Hepatic stellate cell (primary cell): ENCODE results near the gene SLC33A1.
"Not testable (repeated sequence)": the region's sequence is repeated elsewhere in the genome, so short reads cannot be mapped to it uniquely, and the experiment has no call there.

Source experiments
- DNase-seq: peaks from one replicate; pipeline ENCODE4 v3.0.0; 2011; ENCODE audit warnings: low spot score

SLC33A1 gene

GRCh38 chr3:155861476-155862183, 7.4 kb upstream of the SLC33A1 start:
- DNase-seq = no peak

GRCh38 chr3:155860424-155860823, 6.2 kb upstream of the SLC33A1 start:
- not testable (repeated sequence) for DNase-seq

- DNase-seq = peak; percentile 33
Observed at GRCh38 chr3:155859859-155860258, 5.6 kb upstream of the SLC33A1 start.

- no peak for DNase-seq
Observed at GRCh38 chr3:155853214-155854140, 750 bp downstream of the SLC33A1 start.

GRCh38 chr3:155852341-155852740, 1.9 kb downstream of the SLC33A1 start:
- no peak for DNase-seq

- DNase-seq = not testable (repeated sequence)
Observed at GRCh38 chr3:155849404-155849803, 4.8 kb downstream of the SLC33A1 start.

GRCh38 chr3:155847993-155848392, 6.2 kb downstream of the SLC33A1 start:
- no peak for DNase-seq

- no peak for DNase-seq
Observed at GRCh38 chr3:155846119-155846518, 8.1 kb downstream of the SLC33A1 start.

- no peak for DNase-seq
Observed at GRCh38 chr3:155843569-155843968, 10.7 kb downstream of the SLC33A1 start.

GRCh38 chr3:155835341-155836071, 18.7 kb downstream of the SLC33A1 start:
- DNase-seq = no peak

GRCh38 chr3:155828490-155829098, 25.6 kb downstream of the SLC33A1 start:
- not testable (repeated sequence) for DNase-seq

- DNase-seq = no peak
Observed at GRCh38 chr3:155815030-155815545, 39.1 kb downstream of the SLC33A1 start.

- DNase-seq = not testable (repeated sequence)
Observed at GRCh38 chr3:155813224-155813623, 41.0 kb downstream of the SLC33A1 start.

GRCh38 chr3:155809181-155809580, 45.0 kb downstream of the SLC33A1 start:
- no peak for DNase-seq

- no peak for DNase-seq
Observed at GRCh38 chr3:155807823-155808222, 46.4 kb downstream of the SLC33A1 start.

- DNase-seq = peak; percentile 71
Observed at GRCh38 chr3:155805802-155806618, 48.2 kb downstream of the SLC33A1 start, which contains the start of gene C3orf33. C3orf33 (minus strand) TSS chr3:155806278; CDS start chr3:155806252, 26 bp downstream.

GRCh38 chr3:155805204-155805801, 48.9 kb downstream of the SLC33A1 start:
- no peak for DNase-seq

- DNase-seq = no peak
Observed at GRCh38 chr3:155804323-155804722, 49.9 kb downstream of the SLC33A1 start.

GRCh38 chr3:155792532-155792931, 61.7 kb downstream of the SLC33A1 start:
- no peak for DNase-seq

- no peak for DNase-seq
Observed at GRCh38 chr3:155791190-155791589, 63.0 kb downstream of the SLC33A1 start.
